Loucy (cell line): ENCODE data around the gene INTS6.

ENCODE experiments used
- H2AFZ ChIP-seq: fragments of 200-600 bp; sonication (generic); 2 replicates; pipeline ENCODE4 v1.6.0; 2016; ENCODE audit warnings: antibody characterized with exemption, mild to moderate bottlenecking, low read length, moderate library complexity
- H3F3A ChIP-seq: fragments of 200-600 bp; 2 replicates; pipeline ENCODE4 v1.6.0; 2016; ENCODE audit warnings: antibody characterized with exemption, low read depth, mild to moderate bottlenecking
- H3K27me3 ChIP-seq: fragments of 200-600 bp; sonication (generic); 2 replicates; pipeline ENCODE4 v1.6.1; 2014; ENCODE audit warnings: low read length, mild to moderate bottlenecking; ENCODE audit not compliant: insufficient read depth, poor library complexity, severe bottlenecking
- H3K36me3 ChIP-seq: fragments of 200-600 bp; sonication (generic); 2 replicates; pipeline ENCODE4 v1.6.1; 2016; ENCODE audit warnings: low read length; ENCODE audit not compliant: insufficient read depth
- H3K4me1 ChIP-seq: fragments of 200-600 bp; sonication (generic); 2 replicates; pipeline ENCODE4 v1.5.1; 2014; ENCODE audit warnings: low read length, mild to moderate bottlenecking; ENCODE audit not compliant: insufficient read depth, poor library complexity, severe bottlenecking
- H3K4me2 ChIP-seq: fragments of 200-600 bp; sonication (generic); 2 replicates; pipeline ENCODE4 v1.6.0; 2014; ENCODE audit warnings: antibody characterized with exemption, low read length, low read depth, mild to moderate bottlenecking; ENCODE audit not compliant: poor library complexity, severe bottlenecking
- H3K4me3 ChIP-seq: fragments of 200-600 bp; sonication (generic); 2 replicates; pipeline ENCODE4 v1.5.1; 2014; ENCODE audit warnings: low read length, mild to moderate bottlenecking, mixed read lengths; ENCODE audit not compliant: poor library complexity, severe bottlenecking
- H3K79me2 ChIP-seq: fragments of 200-600 bp; sonication (generic); 2 replicates; pipeline ENCODE4 v1.6.1; 2014; ENCODE audit warnings: low read length; ENCODE audit not compliant: insufficient read depth
- H3K9ac ChIP-seq: fragments of 200-600 bp; sonication (generic); 2 replicates; pipeline ENCODE4 v1.6.0; 2014; ENCODE audit warnings: mild to moderate bottlenecking, low read depth, low read length, moderate library complexity; ENCODE audit not compliant: poor library complexity, severe bottlenecking
- H3K9me2 ChIP-seq: fragments of 200-600 bp; sonication (generic); replicated peaks from 2 replicates; pipeline ENCODE4 v1.6.1; 2016; ENCODE audit warnings: low read depth, low read length, mixed read lengths
- H3K9me3 ChIP-seq: fragments of 200-600 bp; sonication (generic); 2 replicates; pipeline ENCODE4 v1.6.1; 2014; ENCODE audit warnings: mild to moderate bottlenecking, antibody characterized with exemption, low read length, low read depth; ENCODE audit not compliant: insufficient read depth
- H4K20me1 ChIP-seq: fragments of 200-600 bp; sonication (generic); 2 replicates; pipeline ENCODE4 v1.6.0; 2014; ENCODE audit warnings: antibody characterized with exemption, low read length, mild to moderate bottlenecking; ENCODE audit not compliant: insufficient read depth, poor library complexity, severe bottlenecking
- CTCF ChIP-seq: fragments of 200-600 bp; sonication (generic); conservative IDR thresholded peaks from 2 replicates; pipeline ENCODE4 v1.5.1; 2014; ENCODE audit warnings: mild to moderate bottlenecking, antibody characterized with exemption, low read length
- EZH2phosphoT487 ChIP-seq: fragments of 200-600 bp; IDR thresholded peaks from 2 replicates; pipeline ENCODE4 v1.6.1; 2018; ENCODE audit warnings: antibody characterized with exemption, mild to moderate bottlenecking, moderate library complexity, borderline replicate concordance

The INTS6 gene

GRCh38 chr13:51373451-51373850, 79.4 kb downstream of the INTS6 start:
- Histone ChIP-seq H3K27me3 (no peaks in the 10 kb centered on the region), H4K20me1 (no peaks in the 10 kb centered on the region), H3K79me2 (no peaks in the 10 kb centered on the region), H3K9me3 (no peaks in the 10 kb centered on the region), H3K9me2 (no peaks in the 10 kb centered on the region), H3F3A (no peaks in the 10 kb centered on the region), H3K4me2 (no peak overlapping the region), H3K36me3 (peaks cover 72% of the 10 kb centered on the region), H3K9ac (no peak overlapping the region), H2AFZ (no peak overlapping the region), H3K4me1 (no peaks in the 10 kb centered on the region), H3K4me3 (no peak overlapping the region)
- TF ChIP-seq CTCF: no peak
- TF ChIP-seq EZH2phosphoT487: no peak

GRCh38 chr13:51371768-51372399, 81.0 kb downstream of the INTS6 start:
- no peaks in the 10 kb centered on the region for H3F3A ChIP-seq
- H3K4me2 ChIP-seq: no peak overlapping the region
- H3K4me3 ChIP-seq: no peak overlapping the region
- H2AFZ ChIP-seq: no peak overlapping the region
- no peaks in the 10 kb centered on the region for H3K9me3 ChIP-seq
- no peaks in the 10 kb centered on the region for H3K27me3 ChIP-seq
- H3K9ac ChIP-seq: no peak overlapping the region
- H4K20me1 ChIP-seq: no peaks in the 10 kb centered on the region
- peaks cover 73% of the 10 kb centered on the region for H3K36me3 ChIP-seq
- no peaks in the 10 kb centered on the region for H3K79me2 ChIP-seq
- no peaks in the 10 kb centered on the region for H3K4me1 ChIP-seq
- TF ChIP-seq EZH2phosphoT487 (no peak), CTCF (no peak)
- H3K9me2 ChIP-seq: no peaks in the 10 kb centered on the region

DNA sequence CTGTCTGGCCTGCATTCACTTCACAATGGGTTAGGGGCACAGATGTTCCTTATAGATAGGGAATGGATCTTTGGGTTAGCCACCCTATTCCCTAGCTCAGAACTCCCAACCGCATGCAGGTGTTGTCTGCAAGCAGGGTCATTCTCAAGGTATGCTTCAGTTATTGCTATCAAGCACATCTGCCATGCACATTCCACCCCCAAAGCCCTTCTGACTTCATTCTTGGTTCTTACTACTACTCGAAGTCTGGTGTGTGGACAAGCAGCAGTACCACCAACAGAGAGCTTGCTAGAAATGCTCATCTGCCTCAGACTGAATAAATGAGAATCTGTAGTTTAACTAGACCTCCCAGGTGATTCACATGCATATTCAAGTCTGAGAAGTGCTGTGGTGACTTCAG, 82.0 kb downstream of the INTS6 start:
- no peak overlapping the region for H2AFZ ChIP-seq
- no peaks in the 10 kb centered on the region for H3K9me2 ChIP-seq
- no peak overlapping the region for H3K4me3 ChIP-seq
- no peak overlapping the region for H3K4me2 ChIP-seq
- H3K9me3 ChIP-seq: no peaks in the 10 kb centered on the region
- no peaks in the 10 kb centered on the region for H3K4me1 ChIP-seq
- H3K27me3 ChIP-seq: no peaks in the 10 kb centered on the region
- H3K9ac ChIP-seq: no peak overlapping the region
- no peaks in the 10 kb centered on the region for H4K20me1 ChIP-seq
- H3F3A ChIP-seq: no peaks in the 10 kb centered on the region
- H3K79me2 ChIP-seq: no peaks in the 10 kb centered on the region
- no peak for TF ChIP-seq CTCF
- no peak for TF ChIP-seq EZH2phosphoT487
- H3K36me3 ChIP-seq: peaks cover 75% of the 10 kb centered on the region
